GM12878 (cell line): ENCODE data around the gene EOMES. TPM values are rescaled to one million over a fixed set of nuclear protein-coding genes. Genes with fewer than 3 reads are reported as not detected.

Source experiments
- ATAC-seq: fragments of 200-7000 bp; cut with Tn5 transposase; 3 replicates; pipeline ENCODE4 v1.9.1; 2020; ENCODE audit warnings: mild to moderate bottlenecking, moderate library complexity
- BruUV-seq: library from RNA; stranded (reverse); fragments of 400-500 nt; replicated peaks from 2 replicates; lab custom pipeline; 2021; lab: Mats Ljungman, UMichigan
- CTCF ChIA-PET: fragments of 300-600 bp; sonication (Branson Sonifier 250); formaldehyde crosslinking; extraction: SDS; loops from one replicate; lab custom pipeline; 2021; ENCODE audit warnings: inconsistent platforms; lab: Yijun Ruan, JAX
- POLR2A ChIA-PET: fragments of 350-600 bp; formaldehyde crosslinking; extraction: SDS; loops from one replicate; lab custom pipeline; 2021; ENCODE audit warnings: inconsistent platforms; lab: Charles Lee
- RAD21 ChIA-PET: fragments of 300-600 bp; sonication (Branson Sonifier 250); formaldehyde crosslinking; loops from one replicate; lab custom pipeline; 2023; ENCODE audit warnings: antibody characterized with exemption; ENCODE audit not compliant: unreplicated experiment; lab: Charles Lee
- SMC1A ChIA-PET: fragments of 300-600 bp; sonication (Branson Sonifier 250); formaldehyde crosslinking; loops from one replicate; lab custom pipeline; 2023; ENCODE audit not compliant: unreplicated experiment, uncharacterized antibody; lab: Charles Lee
- DNase-seq: peaks from one replicate; pipeline ENCODE4 v3.0.0-alpha.2; 2011; ENCODE audit warnings: low read depth, low spot score
- FAIRE-seq: peaks from 3 replicates; lab custom pipeline; 2011; peaks lifted over from hg19 to GRCh38; lab: Jason Lieb, UNC
- H2AFZ ChIP-seq: 2 replicates; pipeline ENCODE4 v1.6.0; 2011; ENCODE audit warnings: low read depth, low read length, control low read depth; ENCODE audit not compliant: control insufficient read depth
- H3K27ac ChIP-seq: 2 replicates; pipeline ENCODE4 v1.5.1; 2011; ENCODE audit warnings: control low read depth; ENCODE audit not compliant: control insufficient read depth, insufficient read depth
- H3K27me3 ChIP-seq, 2 experiments: replicated peaks in 1 of 2; 2 replicates each; pipeline versions ENCODE4 v1.6.0 to v1.6.1; 2011; ENCODE audit warnings: low read length in 1 of 2; ENCODE audit not compliant: control insufficient read depth in 2 of 2, insufficient read depth in 2 of 2
- H3K36me3 ChIP-seq, 2 experiments: 2 replicates each; pipeline ENCODE4 v1.5.1; 2011; ENCODE audit warnings: low read length in 1 of 2; ENCODE audit not compliant: control insufficient read depth in 2 of 2, insufficient read depth in 2 of 2
- H3K4me1 ChIP-seq: 2 replicates; pipeline ENCODE4 v1.6.1; 2011; ENCODE audit warnings: mild to moderate bottlenecking, low read length, moderate library complexity, mixed read lengths; ENCODE audit not compliant: control insufficient read depth, insufficient read depth
- H3K4me2 ChIP-seq: 2 replicates; pipeline ENCODE4 v1.6.0; 2011; ENCODE audit warnings: control low read depth; ENCODE audit not compliant: control insufficient read depth, insufficient read depth
- H3K4me3 ChIP-seq: fragments of 200-600 bp; sonication (generic); 2 replicates; pipeline ENCODE4 v1.5.1; 2016
- H3K79me2 ChIP-seq: 2 replicates; pipeline ENCODE4 v1.6.0; 2011; ENCODE audit warnings: low read length; ENCODE audit not compliant: control insufficient read depth, insufficient read depth
- H3K9ac ChIP-seq: 2 replicates; pipeline ENCODE4 v1.8.0; 2011; ENCODE audit warnings: low read length, control low read depth, mixed read lengths; ENCODE audit not compliant: control insufficient read depth, insufficient read depth
- H3K9me3 ChIP-seq: replicated peaks from 3 replicates; pipeline ENCODE4 v1.5.1; 2011; ENCODE audit warnings: mild to moderate bottlenecking, low read length; ENCODE audit not compliant: control insufficient read depth, insufficient read depth
- H4K20me1 ChIP-seq: 2 replicates; pipeline ENCODE4 v1.6.0; 2011; ENCODE audit not compliant: control insufficient read depth, insufficient read depth
- BCL11A ChIP-seq: IDR thresholded peaks from 2 replicates; pipeline ENCODE4 v1.6.1; 2011; ENCODE audit warnings: low read depth, low read length
- BMI1 ChIP-seq: fragments of 450-650 bp; IDR thresholded peaks from 2 replicates; pipeline ENCODE4 v1.6.1; 2016; ENCODE audit warnings: mild to moderate bottlenecking, moderate library complexity, borderline replicate concordance
- CREM ChIP-seq: IDR thresholded peaks from 2 replicates; pipeline ENCODE4 v1.6.1; 2014; ENCODE audit warnings: antibody characterized with exemption, low read depth
- FOXK2 ChIP-seq: fragments of 450-650 bp; IDR thresholded peaks from 2 replicates; pipeline ENCODE4 v1.6.1; 2017; ENCODE audit warnings: mild to moderate bottlenecking, moderate library complexity
- HDAC6 ChIP-seq: fragments of 200-600 bp; sonication (generic); IDR thresholded peaks from one replicate; pipeline ENCODE4 v1.8.0; 2017; ENCODE audit warnings: antibody characterized with exemption; ENCODE audit not compliant: unreplicated experiment
- KDM1A ChIP-seq: fragments of 200-600 bp; sonication (generic); IDR thresholded peaks from 2 replicates; pipeline ENCODE4 v1.6.1; 2016; ENCODE audit warnings: borderline replicate concordance
- NR2F1 ChIP-seq: fragments of 450-650 bp; conservative IDR thresholded peaks from 2 replicates; pipeline ENCODE4 v1.6.1; 2017; ENCODE audit warnings: mild to moderate bottlenecking
- PAX5 ChIP-seq: IDR thresholded peaks from 2 replicates; pipeline ENCODE4 v1.6.1; 2011; ENCODE audit warnings: low read depth, low read length, borderline replicate concordance
- POLR2AphosphoS2 ChIP-seq: IDR thresholded peaks from 2 replicates; pipeline ENCODE4 v1.6.1; 2011; ENCODE audit warnings: low read depth, mild to moderate bottlenecking, low read length, improper control_type of control experiment, moderate library complexity
- POLR2AphosphoS5 ChIP-seq: IDR thresholded peaks from 2 replicates; pipeline ENCODE4 v1.6.1; 2011; ENCODE audit warnings: mild to moderate bottlenecking, low read length, inconsistent platforms
- POU2F2 ChIP-seq: IDR thresholded peaks from 3 replicates; pipeline ENCODE4 v1.6.1; 2011; ENCODE audit warnings: low read depth, mild to moderate bottlenecking, low read length, borderline replicate concordance
- RAD51 ChIP-seq: fragments of 450-650 bp; IDR thresholded peaks from 2 replicates; pipeline ENCODE4 v1.6.1; 2016; ENCODE audit warnings: moderate library complexity, mild to moderate bottlenecking, inconsistent platforms
- SPI1 ChIP-seq: IDR thresholded peaks from 2 replicates; pipeline ENCODE4 v1.6.1; 2011; ENCODE audit warnings: low read depth, mild to moderate bottlenecking, low read length, moderate library complexity, borderline replicate concordance; ENCODE audit not compliant: insufficient read depth
- ZNF274 ChIP-seq: IDR thresholded peaks from one replicate; pipeline ENCODE4 v1.8.0; 2011; ENCODE audit not compliant: insufficient read length, insufficient read depth
- ZZZ3 ChIP-seq: IDR thresholded peaks from 2 replicates; pipeline ENCODE4 v1.6.1; 2011; ENCODE audit warnings: low read depth; ENCODE audit not compliant: control insufficient read depth, insufficient read length
- WGBS: methylation state at CpG from one replicate; pipeline ENCODE4 v1.1.6; 2016; ENCODE audit warnings: low lambda C conversion rate; ENCODE audit not compliant: insufficient replicate concordance, insufficient coverage; ENCODE audit errors: missing lambda C conversion rate; 5-methylcytosine and 5-hydroxymethylcytosine counted together
- in situ Hi-C: fragments of 300-500 bp; cut with MboI; formaldehyde crosslinking; loops from 9 replicates; pipeline ENCODE4 v1.14.3; 2018; ENCODE audit warnings: mixed read lengths
- intact Hi-C: fragments of 100-400 bp; cut with micrococcal nuclease; formaldehyde crosslinking; loops from one replicate; pipeline ENCODE4 v1.14.2; 2022; ENCODE audit not compliant: unreplicated experiment
- polyA plus RNA-seq, 11 experiments: library from polyadenylated mRNA; depleted of rRNA in 4 of 11; unstranded in 6 of 11; stranded (reverse) in 5 of 11; fragments of >200 nt; fragmentation: Nextera tagmentation in 4 of 11; fragmentation: Illumina TruSeq in 1 of 11; extraction: Ambion mirVana in 4 of 11; extraction: Trizol in 1 of 11; gene quantifications; 1 replicate in 1 of 11; 2 replicates in 10 of 11; pipeline versions ENCODE4 v1.2.1 to v1.2.3, GENCODE V29; 2011 to 2016; ENCODE audit warnings: inconsistent platforms in 2 of 11, missing spikeins in 2 of 11, low read depth in 1 of 11
- total RNA-seq, 4 experiments: library from RNA; depleted of rRNA in 3 of 4; stranded (reverse); fragments of >200 nt in 3 of 4; fragmentation: Illumina TruSeq in 1 of 4; extraction: Trizol in 1 of 4; gene quantifications; 2 replicates each; pipeline versions ENCODE4 v1.2.1 to v1.2.3, GENCODE V29; 2013 to 2021
- TF ChIP-seq, protein P1 (sequence below): fragments of 150-350 bp; IDR thresholded peaks from 2 replicates; pipeline ENCODE4 v1.6.1; 2016; ENCODE audit warnings: low read depth, low read length

EOMES gene
- total and polyA plus RNA-seq, 10 of the 15 experiments (the other 5 are each of a cell fraction or from before 2014, with no cell fraction given): 1.5 to 178 (median 4.5) TPM

DNA sequence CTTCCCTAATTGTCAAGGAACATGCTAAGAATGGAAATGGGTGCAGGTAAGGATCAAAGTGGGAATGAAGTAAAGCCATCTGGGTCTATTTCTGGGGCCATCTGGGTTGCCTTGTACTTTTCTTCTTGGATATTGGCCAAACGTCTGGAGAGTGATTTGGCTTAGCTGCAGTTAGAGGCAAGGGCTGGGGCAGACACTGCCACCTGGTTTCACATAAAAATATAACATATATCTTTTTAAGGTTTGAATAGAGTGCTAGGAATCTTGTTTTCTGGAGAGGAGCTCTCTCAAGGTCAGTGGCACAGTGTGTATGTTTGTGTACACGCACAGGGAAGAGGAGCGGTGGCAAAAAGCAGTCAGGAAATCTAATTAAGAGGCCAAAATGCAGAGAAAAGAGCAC is 24.7 kb upstream of the EOMES start:
- WGBS: 47% methylated on average over 3 of the region's 3 CpGs
- RAD21 ChIA-PET: no interaction called here
- no peak overlapping the region for H3K9ac ChIP-seq
- SMC1A ChIA-PET: interaction anchor here (0.6 to 1.6 kb wide), 3 partner anchors 10 to 75 kb away, joined by 3 to 4 read pairs (median 3); no protein-coding TSS in a partner anchor
- H3K36me3 ChIP-seq: no peaks in the 10 kb centered on the region
- intact Hi-C loops (no loop called here), in situ Hi-C loops (no loop called here)
- TF ChIP-seq BCL11A (no peak), RAD51 (no peak)
- no peak for DNase-seq
- no peak overlapping the region for H3K4me2 ChIP-seq
- no peak overlapping the region for H2AFZ ChIP-seq
- H3K27ac ChIP-seq: no peak overlapping the region
- H3K27me3 ChIP-seq: no peaks in the 10 kb centered on the region
- no peak overlapping the region for H3K4me3 ChIP-seq
- no peaks in the 10 kb centered on the region for H4K20me1 ChIP-seq
- H3K79me2 ChIP-seq: no peaks in the 10 kb centered on the region
- H3K4me1 ChIP-seq: no peaks in the 10 kb centered on the region
- no peak for FAIRE-seq
- POLR2A ChIA-PET: no interaction called here
- CTCF ChIA-PET: interaction anchor here (1.3 kb wide), 2 partner anchors 18 to 25 kb away, joined by 3 to 6 read pairs; no protein-coding TSS in a partner anchor
- H3K9me3 ChIP-seq: no peaks in the 10 kb centered on the region; the same call in 2 of the 3 replicates
- ATAC-seq: no peak
- no TSS peak for BruUV-seq

- TF ChIP-seq, protein P1, sequence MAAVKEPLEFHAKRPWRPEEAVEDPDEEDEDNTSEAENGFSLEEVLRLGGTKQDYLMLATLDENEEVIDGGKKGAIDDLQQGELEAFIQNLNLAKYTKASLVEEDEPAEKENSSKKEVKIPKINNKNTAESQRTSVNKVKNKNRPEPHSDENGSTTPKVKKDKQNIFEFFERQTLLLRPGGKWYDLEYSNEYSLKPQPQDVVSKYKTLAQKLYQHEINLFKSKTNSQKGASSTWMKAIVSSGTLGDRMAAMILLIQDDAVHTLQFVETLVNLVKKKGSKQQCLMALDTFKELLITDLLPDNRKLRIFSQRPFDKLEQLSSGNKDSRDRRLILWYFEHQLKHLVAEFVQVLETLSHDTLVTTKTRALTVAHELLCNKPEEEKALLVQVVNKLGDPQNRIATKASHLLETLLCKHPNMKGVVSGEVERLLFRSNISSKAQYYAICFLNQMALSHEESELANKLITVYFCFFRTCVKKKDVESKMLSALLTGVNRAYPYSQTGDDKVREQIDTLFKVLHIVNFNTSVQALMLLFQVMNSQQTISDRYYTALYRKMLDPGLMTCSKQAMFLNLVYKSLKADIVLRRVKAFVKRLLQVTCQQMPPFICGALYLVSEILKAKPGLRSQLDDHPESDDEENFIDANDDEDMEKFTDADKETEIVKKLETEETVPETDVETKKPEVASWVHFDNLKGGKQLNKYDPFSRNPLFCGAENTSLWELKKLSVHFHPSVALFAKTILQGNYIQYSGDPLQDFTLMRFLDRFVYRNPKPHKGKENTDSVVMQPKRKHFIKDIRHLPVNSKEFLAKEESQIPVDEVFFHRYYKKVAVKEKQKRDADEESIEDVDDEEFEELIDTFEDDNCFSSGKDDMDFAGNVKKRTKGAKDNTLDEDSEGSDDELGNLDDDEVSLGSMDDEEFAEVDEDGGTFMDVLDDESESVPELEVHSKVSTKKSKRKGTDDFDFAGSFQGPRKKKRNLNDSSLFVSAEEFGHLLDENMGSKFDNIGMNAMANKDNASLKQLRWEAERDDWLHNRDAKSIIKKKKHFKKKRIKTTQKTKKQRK: no peak
- no peak for TF ChIP-seq FOXK2
- TF ChIP-seq BCL11A: no peak
- no peak for TF ChIP-seq ZNF274
- no peak for TF ChIP-seq HDAC6
- no peak for TF ChIP-seq NR2F1
- TF ChIP-seq POLR2AphosphoS5: no peak
- TF ChIP-seq SPI1: no peak
- TF ChIP-seq PAX5: no peak
- TF ChIP-seq BMI1: no peak
- TF ChIP-seq KDM1A: no peak
- TF ChIP-seq POU2F2: no peak
- TF ChIP-seq POLR2AphosphoS2: no peak
- TF ChIP-seq ZZZ3: no peak
- TF ChIP-seq CREM: no peak
- POLR2A ChIA-PET: no interaction called here
- Histone ChIP-seq H3K4me2 (no peak overlapping the region), H3K79me2 (no peaks in the 10 kb centered on the region), H3K27ac (no peak overlapping the region), H3K4me1 (no peaks in the 10 kb centered on the region), H3K27me3 (no peaks in the 10 kb centered on the region), H3K9ac (no peak overlapping the region), H2AFZ (no peak overlapping the region), H4K20me1 (no peaks in the 10 kb centered on the region), H3K9me3 (no peaks in the 10 kb centered on the region; the same call in 2 of the 3 replicates), H3K36me3 (no peaks in the 10 kb centered on the region), H3K4me3 (no peak overlapping the region)
- WGBS: 0% methylated on average over 2 of the region's 2 CpGs
- RAD21 ChIA-PET: interaction anchor here (1.3 kb wide), 1 partner anchor 12 kb away, joined by 3 read pairs; no protein-coding TSS in a partner anchor
- intact Hi-C loops: no loop called here
- FAIRE-seq: no peak
- SMC1A ChIA-PET: no interaction called here
- DNase-seq: no peak
- BruUV-seq: no TSS peak
- ATAC-seq: no peak
- in situ Hi-C loops: no loop called here
- CTCF ChIA-PET: no interaction called here
Measured at GRCh38 chr3:27740854-27741253, 18.7 kb upstream of the EOMES start.
